PC-9 (cell line): ENCODE results near the gene SNUPN. TPM values are rescaled to one million over a fixed set of nuclear protein-coding genes. Genes with fewer than 3 reads are reported as not detected.
A peak's percentile ranks its signal among the peaks of the same experiment; 100 is the strongest.

Experiments used
- BruUV-seq: library from RNA; stranded (reverse); fragments of 400-500 nt; replicated peaks from 2 replicates; lab custom pipeline; 2021; lab: Mats Ljungman, UMichigan
- CTCF ChIA-PET: fragments of 300-600 bp; sonication (Branson Sonifier 250); formaldehyde crosslinking; loops from one replicate; lab custom pipeline; 2022; ENCODE audit warnings: antibody characterized with exemption; lab: Charles Lee
- POLR2A ChIA-PET: fragments of 300-600 bp; sonication (Branson Sonifier 250); formaldehyde crosslinking; loops from one replicate; lab custom pipeline; 2022; ENCODE audit warnings: antibody characterized with exemption; ENCODE audit not compliant: unreplicated experiment; lab: Charles Lee
- DNase-seq, 2 experiments: peaks; one replicate each; pipeline versions ENCODE4 v3.0.0 to v3.0.0-alpha.2; 2015 to 2022; ENCODE audit warnings: mixed read lengths in 1 of 2
- H2AFZ ChIP-seq: fragments of 200-600 bp; sonication (generic); 2 replicates; pipeline ENCODE4 v1.8.1; 2017; ENCODE audit warnings: antibody characterized with exemption
- H3F3A ChIP-seq: fragments of 200-600 bp; sonication (generic); 2 replicates; pipeline ENCODE4 v1.8.1; 2017; ENCODE audit warnings: antibody characterized with exemption, mild to moderate bottlenecking, low read depth; ENCODE audit not compliant: insufficient read depth
- H3K27ac ChIP-seq: fragments of 200-600 bp; sonication (generic); 2 replicates; pipeline ENCODE4 v1.6.1; 2016; ENCODE audit warnings: mixed run types
- H3K27me3 ChIP-seq: fragments of 200-600 bp; sonication (generic); 2 replicates; pipeline ENCODE4 v1.6.1; 2016; ENCODE audit warnings: low read depth, mixed run types; ENCODE audit not compliant: insufficient read depth
- H3K36me3 ChIP-seq: fragments of 200-600 bp; sonication (generic); 2 replicates; pipeline ENCODE4 v1.6.1; 2016; ENCODE audit warnings: low read depth, mixed run types
- H3K4me1 ChIP-seq: fragments of 200-600 bp; sonication (generic); replicated peaks from 2 replicates; pipeline ENCODE4 v1.6.1; 2016; ENCODE audit warnings: mixed run types; ENCODE audit not compliant: insufficient read depth
- H3K4me2 ChIP-seq: fragments of 200-600 bp; sonication (generic); 2 replicates; pipeline ENCODE4 v1.6.1; 2017; ENCODE audit warnings: mixed run types
- H3K4me3 ChIP-seq: fragments of 200-600 bp; sonication (generic); 2 replicates; pipeline ENCODE4 v1.6.1; 2016; ENCODE audit warnings: mixed run types
- H3K79me2 ChIP-seq: fragments of 200-600 bp; sonication (generic); 2 replicates; pipeline ENCODE4 v1.6.1; 2017; ENCODE audit warnings: low read depth, mixed run types
- H3K9me2 ChIP-seq: fragments of 200-600 bp; sonication (generic); 2 replicates; pipeline ENCODE4 v1.8.1; 2017; ENCODE audit warnings: mild to moderate bottlenecking; ENCODE audit not compliant: insufficient read depth
- H3K9me3 ChIP-seq: fragments of 200-600 bp; sonication (generic); 2 replicates; pipeline ENCODE4 v1.8.1; 2016; ENCODE audit warnings: low read depth; ENCODE audit not compliant: insufficient read depth
- H4K20me1 ChIP-seq: fragments of 200-600 bp; sonication (generic); 2 replicates; pipeline ENCODE4 v1.8.1; 2017; ENCODE audit not compliant: insufficient read depth
- CTCF ChIP-seq: fragments of 200-600 bp; sonication (generic); conservative IDR thresholded peaks from 2 replicates; pipeline ENCODE4 v1.6.1; 2017; ENCODE audit warnings: mixed run types, antibody characterized with exemption, mild to moderate bottlenecking, moderate library complexity
- EZH2 ChIP-seq: fragments of 200-600 bp; sonication (generic); IDR thresholded peaks from 2 replicates; pipeline ENCODE4 v1.8.0; 2017; ENCODE audit warnings: antibody characterized with exemption, low read depth
- intact Hi-C: fragments of 100-400 bp; cut with micrococcal nuclease; formaldehyde crosslinking; loops from one replicate; pipeline ENCODE4 v1.10.0; 2022; ENCODE audit not compliant: unreplicated experiment
- total RNA-seq: library from RNA; stranded (reverse); gene quantifications from 2 replicates; pipeline ENCODE4 v1.2.3, GENCODE V29; 2021

The SNUPN gene
- total RNA-seq, 1 experiment from 2014 or later, result 40.0 TPM

- ChIA-PET POLR2A (interaction anchor here (0.7 kb wide), 1 partner anchor 905 kb away, joined by 4 read pairs; no protein-coding TSS in a partner anchor), CTCF (no interaction called here)
- H3F3A ChIP-seq, result peaks cover 81% of the 10 kb centered on the region
- H3K27ac ChIP-seq, result peak overlapping the region; percentile 99
- no peak overlapping the region for H2AFZ ChIP-seq
- no peaks in the 10 kb centered on the region for H3K9me2 ChIP-seq
- TSS peak; percentile 60 for BruUV-seq
- H4K20me1 ChIP-seq, result no peaks in the 10 kb centered on the region
- peak overlapping the region; percentile 71 for H3K4me2 ChIP-seq
- no peaks in the 10 kb centered on the region for H3K9me3 ChIP-seq
- H3K27me3 ChIP-seq, result no peaks in the 10 kb centered on the region
- H3K4me3 ChIP-seq, result no peak overlapping the region; the same call in 1 of the 2 replicates
- H3K4me1 ChIP-seq, result peaks cover 100% of the 10 kb centered on the region
- no peaks in the 10 kb centered on the region for H3K36me3 ChIP-seq
- intact Hi-C loops, result loop anchor here (2.0 to 5.0 kb wide), 3 partner anchors 42 to 625 kb away; partner anchors contain the start of genes SIN3A and SNUPN
- H3K79me2 ChIP-seq, result peaks cover 20% of the 10 kb centered on the region
- TF ChIP-seq EZH2, result no peak
- TF ChIP-seq CTCF, result no peak
- peak; percentile 89 to 98 for DNase-seq
These were observed 41.4 kb upstream of the SNUPN start for GRCh38 chr15:75666823-75667501.

DNA sequence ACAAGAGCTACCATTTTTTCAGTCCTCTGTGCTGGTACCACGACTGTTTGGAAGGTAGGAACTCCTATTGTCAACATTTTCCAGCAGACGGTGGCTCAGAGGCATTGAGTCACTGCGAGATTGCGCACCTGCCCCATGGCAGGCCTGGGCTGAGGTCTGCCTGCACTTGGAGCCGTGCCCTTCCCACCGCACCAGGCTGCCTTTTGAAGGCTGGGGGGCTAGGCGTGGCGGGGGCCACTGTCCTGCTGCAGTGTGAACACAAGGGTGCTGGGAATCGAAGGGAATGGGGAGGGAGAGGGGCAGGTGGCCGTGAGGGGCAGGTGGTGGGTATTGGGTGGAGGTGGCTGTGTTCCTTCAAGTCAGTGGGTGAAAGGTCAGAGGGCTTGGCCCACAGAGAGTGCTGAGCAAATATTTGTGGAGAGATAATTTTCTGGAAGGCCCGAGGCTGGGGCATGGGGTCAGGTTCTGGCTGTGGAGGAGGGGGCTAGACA lies 38.5 kb upstream of the SNUPN start:
- Histone ChIP-seq H3K4me3 (no peak overlapping the region), H3K4me1 (peaks cover 88% of the 10 kb centered on the region), H3K27me3 (no peaks in the 10 kb centered on the region), H4K20me1 (no peaks in the 10 kb centered on the region), H3K9me2 (no peaks in the 10 kb centered on the region), H2AFZ (no peak overlapping the region), H3K36me3 (no peaks in the 10 kb centered on the region), H3K27ac (peak overlapping the region; percentile 99), H3F3A (peaks cover 79% of the 10 kb centered on the region), H3K79me2 (peaks cover 7% of the 10 kb centered on the region), H3K9me3 (no peaks in the 10 kb centered on the region), H3K4me2 (peak overlapping the region; percentile 58)
- DNase-seq, result peak; percentile 64 to 76
- ChIA-PET CTCF (no interaction called here), POLR2A (no interaction called here)
- TF ChIP-seq EZH2 (no peak), CTCF (no peak)
- intact Hi-C loops, result no loop called here
- no TSS peak for BruUV-seq

DNA sequence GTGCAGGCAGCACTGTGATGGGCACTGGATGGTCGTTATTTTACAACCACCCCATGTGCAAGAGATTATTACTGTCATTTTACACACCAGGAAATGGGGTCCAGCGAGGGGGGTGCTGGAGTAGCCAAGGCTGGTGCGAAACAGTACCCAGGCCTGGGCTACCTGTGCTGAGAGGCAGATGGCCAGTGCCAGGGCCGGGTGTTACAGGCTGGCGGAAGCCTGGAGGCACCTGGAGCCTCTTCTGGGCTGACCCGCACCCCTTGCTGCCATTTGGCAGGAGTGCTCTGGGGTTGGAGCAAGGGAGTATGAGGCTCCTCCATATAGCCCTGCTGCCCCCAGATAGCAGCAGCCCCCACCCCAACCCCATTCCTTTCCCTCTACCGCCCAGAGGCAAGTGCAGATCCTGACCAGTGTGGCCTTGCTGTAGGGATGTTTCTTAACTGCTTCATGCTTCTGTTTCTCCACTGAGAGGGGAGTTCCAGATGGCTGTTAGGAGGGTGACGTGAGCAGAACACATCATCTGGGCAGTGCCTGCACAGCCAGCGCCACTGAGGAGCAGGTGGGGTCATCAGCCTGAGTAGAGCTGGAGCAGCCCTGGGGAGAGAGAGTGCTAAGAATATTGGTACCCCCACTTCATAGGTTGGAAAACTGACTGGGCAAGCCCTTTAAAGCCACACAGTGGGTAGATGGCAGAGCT lies 37.4 kb upstream of the SNUPN start:
- no peaks in the 10 kb centered on the region for H3K27me3 ChIP-seq
- H3K4me1 ChIP-seq, result peaks cover 78% of the 10 kb centered on the region
- BruUV-seq, result no TSS peak
- ChIA-PET POLR2A (no interaction called here), CTCF (no interaction called here)
- peaks cover 69% of the 10 kb centered on the region for H3F3A ChIP-seq
- H3K9me3 ChIP-seq, result no peaks in the 10 kb centered on the region
- no peaks in the 10 kb centered on the region for H3K9me2 ChIP-seq
- peak in 1 of 2 experiments; percentile 22 for DNase-seq
- intact Hi-C loops, result no loop called here
- peak overlapping the region; percentile 58 for H3K4me2 ChIP-seq
- H2AFZ ChIP-seq, result no peak overlapping the region
- peaks cover 7% of the 10 kb centered on the region for H3K79me2 ChIP-seq
- no peak overlapping the region for H3K4me3 ChIP-seq
- no peaks in the 10 kb centered on the region for H4K20me1 ChIP-seq
- TF ChIP-seq CTCF (no peak), EZH2 (no peak)
- peak overlapping the region; percentile 99 for H3K27ac ChIP-seq
- no peaks in the 10 kb centered on the region for H3K36me3 ChIP-seq
